NCI-H2196 treated with DMSO at 0.1 percent for 48 hours (cell line): ENCODE data around the gene DENND1A.

ENCODE experiments used
- DNase-seq: peaks from one replicate; lab custom pipeline; 2025; ENCODE audit not compliant: unreplicated experiment; lab: John Stamatoyannopoulos, UW

DENND1A gene

DNA sequence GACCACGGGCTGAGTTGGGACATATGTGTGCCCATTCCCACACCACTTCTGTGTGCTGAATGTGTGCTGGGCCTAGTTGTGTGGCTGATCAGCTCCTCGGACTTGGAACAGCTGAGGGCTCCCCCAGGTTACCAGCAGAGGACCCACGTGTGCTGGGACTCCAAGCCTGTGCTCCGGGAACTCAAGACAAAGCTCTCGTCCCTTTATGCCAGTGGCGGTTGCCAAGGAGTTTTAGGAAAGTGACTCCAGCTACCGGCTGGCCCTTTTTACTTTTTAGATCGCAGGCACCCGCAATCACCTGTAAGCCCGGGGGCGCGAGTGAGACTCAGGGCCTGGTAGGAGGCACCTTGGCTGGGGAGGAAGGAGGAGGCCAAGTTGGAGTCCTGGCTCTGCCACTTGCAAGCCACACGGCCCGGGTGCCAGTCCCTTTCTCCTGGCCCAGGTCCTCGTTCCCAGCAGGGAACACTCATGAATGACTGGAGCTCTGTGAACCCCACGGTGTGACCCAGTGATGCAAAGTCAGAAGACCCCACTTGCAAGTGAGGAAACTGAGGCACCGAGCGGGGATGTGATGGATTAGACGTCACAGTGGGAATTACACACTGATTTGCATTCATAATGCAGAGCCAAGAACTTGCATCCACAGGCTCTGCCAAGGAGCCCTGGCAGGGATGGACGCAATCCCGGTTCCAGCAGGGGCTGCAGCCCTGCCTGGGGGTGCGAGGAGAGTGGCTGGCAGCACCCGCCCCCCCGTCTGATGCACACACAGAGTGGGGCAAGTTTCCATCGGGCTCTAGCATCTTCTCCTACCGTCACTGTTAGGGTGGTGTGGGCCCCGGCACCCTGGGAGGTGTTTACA lies 547.0 kb downstream of the DENND1A start:
- no peak for DNase-seq

DNA sequence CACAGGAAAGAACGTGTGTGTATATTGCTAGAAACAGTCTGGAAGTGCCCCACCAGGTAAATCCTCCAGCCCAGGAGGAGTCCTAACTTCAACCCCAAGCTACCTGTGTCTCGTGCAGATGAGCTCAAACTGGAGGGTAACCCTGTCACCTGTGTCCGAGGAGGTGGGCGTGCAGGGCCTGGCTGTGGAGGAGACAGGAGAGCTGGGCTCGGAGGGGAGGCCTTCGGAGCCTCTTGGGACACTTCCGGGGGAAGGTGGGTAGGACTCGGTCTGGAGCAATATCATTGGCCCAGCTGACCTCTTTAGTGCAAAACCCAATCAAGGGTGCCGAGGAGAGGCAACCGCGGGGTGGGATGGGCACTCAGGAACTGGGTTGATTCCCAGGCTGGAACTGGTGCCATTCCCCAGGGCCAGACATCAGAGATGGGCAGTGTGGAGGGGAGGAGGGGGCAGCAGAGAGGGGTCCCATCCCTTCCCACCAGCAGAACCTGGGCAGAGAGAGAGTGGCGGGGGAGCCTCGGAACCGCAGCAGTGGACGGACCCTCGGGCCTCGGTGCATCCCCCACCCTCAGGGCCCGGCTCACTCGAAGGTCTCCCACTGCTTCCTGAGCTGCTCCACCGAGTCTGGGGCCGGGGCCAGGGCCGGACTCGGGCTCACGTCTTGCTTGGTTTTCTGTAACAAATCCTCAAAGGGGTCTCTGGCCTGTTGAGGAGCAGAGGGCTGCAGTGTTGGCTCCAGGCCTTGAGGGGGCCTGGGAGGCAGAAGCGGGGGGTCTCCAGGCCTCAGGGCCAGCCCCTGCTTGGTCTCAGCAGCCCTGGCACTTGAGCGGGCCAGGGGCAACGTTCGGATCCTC lies 548.8 kb downstream of the DENND1A start:
- DNase-seq = no peak

DNA sequence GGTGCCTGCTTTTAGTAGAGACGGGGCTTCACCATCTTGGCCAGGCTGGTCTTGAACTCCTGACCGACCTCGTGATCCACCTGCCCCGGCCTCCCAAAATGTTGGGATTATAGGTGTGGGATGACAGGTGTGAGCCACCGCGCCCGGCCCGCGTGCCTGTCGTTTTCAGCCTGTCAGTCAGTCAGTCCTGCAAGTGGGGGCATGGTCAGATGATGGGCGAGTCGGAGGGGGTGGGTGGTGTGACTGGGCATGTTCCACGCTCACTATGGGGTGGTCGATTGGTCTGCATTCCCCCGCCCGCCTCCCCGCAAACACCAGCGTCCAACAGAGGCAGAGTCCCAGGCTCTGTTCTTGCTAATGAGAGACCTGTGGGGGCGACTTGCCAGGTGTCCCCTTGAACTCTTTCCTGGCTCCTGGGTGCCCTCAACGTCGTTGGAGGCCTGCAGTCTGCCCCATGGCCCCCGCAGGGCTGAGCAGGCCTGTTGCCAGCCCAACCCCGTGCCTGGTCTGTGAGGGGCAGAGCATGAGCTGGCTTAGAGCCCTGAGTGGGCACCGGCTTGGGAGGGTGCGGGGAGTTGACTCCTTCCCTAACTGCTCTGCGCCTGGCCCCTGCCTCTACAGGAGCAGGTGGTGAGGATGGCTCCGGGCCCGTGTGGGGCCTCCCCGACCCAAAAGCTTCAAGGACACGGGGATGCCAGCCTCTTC lies 550.8 kb downstream of the DENND1A start:
- no peak for DNase-seq

DNA sequence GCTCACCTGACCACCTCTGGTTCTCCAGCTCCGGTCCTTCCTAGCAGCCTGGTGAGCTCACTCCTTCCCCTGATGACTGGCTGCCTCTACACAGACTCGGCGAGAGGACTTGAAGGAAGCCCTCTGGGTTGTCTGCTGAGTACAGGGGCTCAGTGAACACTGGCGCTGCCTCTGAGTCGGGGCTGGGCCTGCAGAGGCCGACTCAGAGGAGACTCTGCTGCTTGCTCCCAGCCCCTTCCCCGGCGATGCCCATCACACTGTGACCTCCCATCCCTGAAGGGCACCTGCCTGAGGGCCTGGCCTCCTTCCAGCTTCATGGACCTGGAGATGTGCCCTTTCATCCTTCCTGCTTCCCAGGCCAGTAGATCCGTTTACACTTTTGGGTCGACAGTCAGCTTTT lies 551.9 kb downstream of the DENND1A start:
- DNase-seq = no peak

DNA sequence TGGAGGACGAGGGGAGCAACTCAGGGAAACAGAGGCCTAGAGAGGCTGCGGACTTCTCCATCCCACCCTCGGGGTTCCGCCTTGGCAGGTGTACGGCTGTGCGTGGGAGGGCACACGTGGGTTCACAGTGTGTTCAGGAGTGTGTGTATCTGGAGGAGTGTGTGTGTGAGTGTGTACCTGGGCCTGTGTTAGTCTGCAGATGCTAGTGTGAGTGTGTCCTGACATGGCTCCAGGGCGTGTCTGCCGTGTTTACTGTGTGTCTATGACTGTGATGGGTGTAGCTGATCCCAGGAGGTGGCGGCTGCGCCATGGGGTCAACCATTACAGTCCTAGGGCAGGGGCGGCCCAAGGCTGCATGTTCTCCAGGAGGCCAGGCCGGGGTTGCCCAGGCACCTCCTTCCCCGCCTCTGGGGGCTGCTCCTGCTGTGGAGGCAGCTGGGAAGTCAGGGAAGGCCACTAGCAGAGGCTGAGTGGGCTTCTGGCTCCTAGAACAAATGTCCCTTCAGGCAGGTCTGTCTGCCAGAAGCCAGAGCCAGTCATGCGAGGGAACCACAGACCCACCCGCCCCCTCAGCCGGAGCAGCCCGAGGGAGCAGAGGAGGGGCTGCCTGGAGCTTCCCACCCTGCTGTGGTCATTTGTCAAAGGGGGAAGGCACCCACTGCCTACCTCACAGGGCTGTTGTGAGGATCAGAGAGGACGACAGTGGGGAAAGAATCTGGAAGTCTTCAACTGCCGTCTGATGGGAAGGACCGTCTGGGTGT lies 552.5 kb downstream of the DENND1A start:
- DNase-seq = no peak

DNA sequence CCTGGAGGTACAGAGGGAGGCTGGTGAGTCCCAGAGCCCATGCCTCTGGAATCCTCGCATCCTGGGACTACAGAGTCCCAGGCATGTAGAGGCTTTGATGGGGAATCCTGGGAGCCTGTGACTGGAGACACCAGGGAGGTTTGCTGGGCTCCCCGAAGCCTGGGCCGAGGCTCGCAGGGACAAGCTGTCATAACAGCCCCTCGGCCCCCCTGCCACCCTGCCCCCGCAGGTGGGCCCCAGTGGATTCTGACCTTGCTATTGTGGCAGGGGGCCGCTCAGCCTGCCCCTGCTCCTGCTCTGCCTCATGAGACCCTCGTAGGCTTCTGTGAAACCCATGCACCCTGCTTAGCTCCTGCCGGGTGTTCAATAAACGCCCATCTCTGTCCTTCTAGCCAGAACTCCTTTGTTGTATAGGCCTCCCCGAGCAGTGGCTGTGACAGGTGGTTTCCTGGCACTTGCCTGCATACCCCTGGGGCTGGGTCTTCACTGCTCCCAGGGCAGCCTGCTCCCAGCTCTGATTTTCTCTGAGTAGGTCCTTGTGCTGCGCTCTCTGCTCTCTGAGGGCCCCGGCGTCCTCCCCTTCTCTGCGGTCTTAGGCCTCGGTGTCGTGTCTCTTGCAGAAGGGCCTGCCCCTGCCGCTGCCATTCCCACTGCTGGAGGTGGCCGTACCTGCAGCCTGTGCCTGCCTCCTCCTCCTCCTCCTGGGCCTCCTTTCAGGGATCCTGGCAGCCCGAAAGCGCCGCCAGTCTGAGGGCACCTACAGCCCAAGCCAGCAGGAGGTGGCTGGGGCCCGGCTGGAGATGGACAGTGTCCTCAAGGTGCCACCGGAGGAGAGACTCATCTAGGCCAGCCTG lies 553.5 kb downstream of the DENND1A start:
- no peak for DNase-seq

DNA sequence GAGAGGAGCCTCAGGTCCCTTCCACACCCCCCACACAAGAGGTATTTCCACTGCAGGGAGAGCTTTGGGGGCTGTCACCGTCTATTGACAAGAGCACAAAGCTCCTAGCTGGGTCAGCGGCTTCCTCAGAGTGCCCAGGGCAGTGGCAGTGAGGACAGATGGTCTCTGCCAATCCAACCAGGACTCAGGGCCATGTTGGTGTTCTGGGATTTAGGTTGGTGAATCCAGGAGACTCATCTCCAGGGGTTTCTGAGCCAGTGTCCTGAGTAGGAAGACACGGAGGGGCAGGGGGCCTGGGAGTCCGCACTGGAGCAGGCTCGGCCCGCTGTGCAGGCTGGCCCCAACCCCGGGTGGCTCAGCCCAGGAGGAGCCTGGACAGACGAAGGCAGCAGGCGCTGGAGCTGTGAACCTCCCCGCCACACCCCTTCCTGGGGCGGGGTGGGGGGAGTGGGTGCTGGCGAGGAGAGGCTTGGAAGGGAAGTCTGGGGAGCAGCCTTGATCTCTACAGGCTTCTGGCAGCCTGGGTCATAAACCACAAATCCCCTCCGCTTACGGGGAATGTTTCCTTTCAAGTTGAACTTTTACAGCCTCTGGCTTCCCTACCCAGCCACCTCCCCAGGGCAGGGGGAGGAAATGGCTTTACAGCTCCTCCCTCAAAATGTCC lies 554.3 kb downstream of the DENND1A start:
- no peak for DNase-seq

DNA sequence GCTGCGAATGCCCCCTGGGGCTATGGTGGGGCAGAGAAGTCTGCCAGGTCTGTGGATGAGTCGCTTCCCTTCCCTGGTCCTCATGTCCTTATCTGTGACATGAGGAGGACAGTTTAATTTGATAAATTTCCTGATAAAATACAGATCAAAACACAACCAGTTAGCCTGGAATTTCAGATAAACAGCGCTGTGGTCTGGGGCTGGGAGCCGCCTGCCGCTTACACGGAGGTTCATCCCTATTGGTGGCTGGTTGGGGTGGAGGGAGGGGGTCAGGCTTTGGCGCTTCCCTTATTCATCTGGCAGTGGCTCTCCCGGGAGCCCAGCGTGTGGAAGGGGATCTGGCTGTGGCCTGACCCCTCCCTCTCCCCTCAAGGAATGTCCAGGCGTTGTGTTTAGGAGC lies 556.0 kb downstream of the DENND1A start:
- no peak for DNase-seq

DNA sequence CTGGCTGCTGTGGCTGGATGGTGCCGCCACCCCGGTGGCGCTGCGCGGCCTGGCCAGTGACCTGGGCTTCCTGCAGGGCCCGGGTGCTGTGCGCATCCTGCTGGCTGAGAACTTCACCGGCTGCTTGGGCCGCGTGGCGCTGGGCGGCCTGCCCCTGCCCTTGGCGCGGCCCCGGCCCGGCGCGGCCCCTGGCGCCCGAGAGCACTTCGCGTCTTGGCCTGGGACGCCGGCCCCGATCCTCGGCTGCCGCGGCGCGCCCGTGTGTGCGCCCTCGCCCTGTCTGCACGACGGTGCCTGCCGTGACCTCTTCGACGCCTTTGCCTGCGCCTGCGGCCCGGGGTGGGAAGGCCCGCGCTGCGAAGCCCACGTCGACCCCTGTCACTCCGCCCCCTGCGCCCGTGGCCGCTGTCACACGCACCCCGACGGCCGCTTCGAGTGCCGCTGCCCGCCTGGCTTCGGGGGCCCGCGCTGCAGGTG lies 556.4 kb downstream of the DENND1A start:
- DNase-seq = no peak

DNA sequence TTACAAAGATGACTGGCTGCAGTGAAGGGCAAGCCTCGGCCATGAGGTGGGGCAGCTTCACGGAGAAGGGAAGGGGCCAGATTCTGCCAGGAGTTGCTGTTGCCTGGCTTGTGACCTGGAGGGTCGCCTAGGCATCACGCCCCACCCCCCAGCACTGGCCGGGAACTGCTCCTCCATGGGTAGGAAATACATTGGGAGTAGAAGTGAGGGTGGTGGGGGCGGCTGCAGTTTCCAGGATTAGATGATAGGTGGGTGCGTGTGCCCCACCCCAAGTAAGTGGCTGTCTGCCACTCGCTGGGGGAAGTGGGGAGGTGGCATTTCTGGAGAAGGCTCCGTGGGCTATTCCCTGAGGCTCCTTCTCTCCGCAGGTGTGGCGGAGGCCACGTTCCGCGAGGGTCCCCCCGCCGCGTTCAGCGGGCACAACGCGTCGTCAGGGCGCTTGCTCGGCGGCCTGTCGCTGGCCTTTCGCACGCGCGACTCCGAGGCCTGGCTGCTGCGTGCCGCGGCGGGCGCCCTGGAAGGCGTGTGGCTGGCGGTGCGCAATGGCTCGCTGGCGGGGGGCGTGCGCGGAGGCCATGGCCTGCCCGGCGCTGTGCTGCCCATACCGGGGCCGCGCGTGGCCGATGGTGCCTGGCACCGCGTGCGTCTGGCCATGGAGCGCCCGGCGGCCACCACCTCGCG lies 557.0 kb downstream of the DENND1A start:
- DNase-seq = no peak

DNA sequence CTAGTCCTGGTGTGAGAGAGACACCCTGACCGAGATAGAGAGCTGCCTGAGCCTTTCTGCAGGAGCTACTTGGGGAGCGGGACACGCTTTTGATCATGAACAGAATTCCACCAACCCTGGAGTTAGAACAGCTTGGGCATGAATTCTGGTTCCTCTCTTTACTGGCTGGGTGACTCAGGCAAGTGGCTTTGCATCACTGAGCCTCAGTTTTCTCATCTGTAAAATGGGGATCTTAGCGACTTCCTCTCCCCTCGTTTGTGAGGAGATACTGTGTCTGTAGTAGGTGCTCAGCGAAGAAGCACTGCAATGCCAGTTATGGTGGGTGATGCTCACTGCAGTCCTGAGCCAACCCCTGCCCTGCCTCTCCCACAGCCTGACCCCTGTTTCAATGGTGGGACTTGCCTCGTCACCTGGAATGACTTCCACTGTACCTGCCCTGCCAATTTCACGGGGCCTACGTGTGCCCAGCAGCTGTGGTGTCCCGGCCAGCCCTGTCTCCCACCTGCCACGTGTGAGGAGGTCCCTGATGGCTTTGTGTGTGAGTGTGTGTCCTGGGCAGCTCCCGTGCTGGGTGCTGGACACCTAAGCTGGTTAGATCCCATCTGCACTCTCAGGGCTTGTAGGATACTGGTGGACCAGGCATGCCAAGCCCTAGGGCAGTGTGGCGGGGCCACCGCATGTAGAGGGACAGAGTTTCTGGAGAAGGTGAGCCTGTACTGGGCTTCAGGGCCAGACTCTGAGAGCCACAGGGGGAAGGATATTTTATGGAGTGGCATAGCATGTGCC lies 557.9 kb downstream of the DENND1A start:
- no peak for DNase-seq

DNA sequence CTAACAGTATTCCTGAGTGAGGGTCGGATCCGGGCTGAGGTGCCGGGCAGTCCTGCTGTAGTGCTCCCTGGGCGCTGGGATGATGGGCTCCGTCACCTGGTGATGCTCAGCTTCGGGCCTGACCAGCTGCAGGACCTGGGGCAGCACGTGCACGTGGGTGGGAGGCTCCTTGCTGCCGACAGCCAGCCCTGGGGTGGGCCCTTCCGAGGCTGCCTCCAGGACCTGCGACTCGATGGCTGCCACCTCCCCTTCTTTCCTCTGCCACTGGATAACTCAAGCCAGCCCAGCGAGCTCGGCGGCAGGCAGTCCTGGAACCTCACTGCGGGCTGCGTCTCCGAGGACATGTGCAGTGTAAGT lies 558.7 kb downstream of the DENND1A start:
- no peak for DNase-seq

DNA sequence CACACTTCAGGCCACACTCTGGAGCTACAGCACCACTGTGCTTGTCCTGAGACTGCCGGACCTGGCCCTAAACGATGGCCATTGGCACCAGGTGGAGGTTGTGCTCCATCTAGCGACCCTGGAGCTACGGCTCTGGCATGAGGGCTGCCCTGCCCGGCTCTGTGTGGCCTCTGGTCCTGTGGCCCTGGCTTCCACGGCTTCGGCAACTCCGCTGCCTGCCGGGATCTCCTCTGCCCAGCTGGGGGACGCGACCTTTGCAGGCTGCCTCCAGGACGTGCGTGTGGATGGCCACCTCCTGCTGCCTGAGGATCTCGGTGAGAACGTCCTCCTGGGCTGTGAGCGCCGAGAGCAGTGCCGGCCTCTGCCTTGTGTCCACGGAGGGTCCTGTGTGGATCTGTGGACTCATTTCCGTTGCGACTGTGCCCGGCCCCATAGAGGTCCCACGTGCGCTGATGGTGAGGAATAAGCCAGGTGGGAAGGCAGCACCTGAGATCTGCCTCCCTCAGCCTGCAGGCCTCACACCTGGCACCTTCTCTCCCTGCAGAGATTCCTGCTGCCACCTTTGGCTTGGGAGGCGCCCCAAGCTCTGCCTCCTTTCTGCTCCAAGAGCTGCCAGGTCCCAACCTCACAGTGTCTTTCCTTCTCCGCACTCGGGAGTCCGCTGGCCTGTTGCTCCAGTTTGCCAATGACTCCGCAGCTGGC lies 559.2 kb downstream of the DENND1A start:
- no peak for DNase-seq

DNA sequence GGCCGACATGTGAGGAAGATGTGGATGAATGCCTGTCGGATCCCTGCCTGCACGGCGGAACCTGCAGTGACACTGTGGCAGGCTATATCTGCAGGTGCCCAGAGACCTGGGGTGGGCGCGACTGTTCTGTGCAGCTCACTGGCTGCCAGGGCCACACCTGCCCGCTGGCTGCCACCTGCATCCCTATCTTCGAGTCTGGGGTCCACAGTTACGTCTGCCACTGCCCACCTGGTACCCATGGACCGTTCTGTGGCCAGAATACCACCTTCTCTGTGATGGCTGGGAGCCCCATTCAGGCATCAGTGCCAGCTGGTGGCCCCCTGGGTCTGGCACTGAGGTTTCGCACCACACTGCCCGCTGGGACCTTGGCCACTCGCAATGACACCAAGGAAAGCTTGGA lies 559.8 kb downstream of the DENND1A start:
- no peak for DNase-seq

DNA sequence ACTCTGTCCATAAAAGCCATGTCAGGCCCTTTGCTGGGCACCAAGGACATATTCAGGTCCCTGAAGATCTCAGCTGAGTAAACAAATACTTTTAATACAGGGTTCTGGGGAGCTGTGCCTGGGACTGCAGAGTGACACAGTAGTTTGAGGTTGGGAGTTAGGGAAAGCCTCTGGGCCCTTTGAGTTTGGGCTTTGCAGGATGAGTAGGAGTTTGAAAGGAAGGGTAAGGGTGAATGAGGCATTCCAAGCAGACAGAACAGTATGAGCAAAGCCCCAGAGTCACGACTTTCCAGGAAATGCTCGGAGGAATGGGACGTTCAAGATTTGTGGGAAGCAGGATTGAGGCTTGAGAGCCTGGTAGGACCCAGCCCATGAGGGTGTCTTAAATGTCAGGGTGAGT lies 560.6 kb downstream of the DENND1A start:
- no peak for DNase-seq

DNA sequence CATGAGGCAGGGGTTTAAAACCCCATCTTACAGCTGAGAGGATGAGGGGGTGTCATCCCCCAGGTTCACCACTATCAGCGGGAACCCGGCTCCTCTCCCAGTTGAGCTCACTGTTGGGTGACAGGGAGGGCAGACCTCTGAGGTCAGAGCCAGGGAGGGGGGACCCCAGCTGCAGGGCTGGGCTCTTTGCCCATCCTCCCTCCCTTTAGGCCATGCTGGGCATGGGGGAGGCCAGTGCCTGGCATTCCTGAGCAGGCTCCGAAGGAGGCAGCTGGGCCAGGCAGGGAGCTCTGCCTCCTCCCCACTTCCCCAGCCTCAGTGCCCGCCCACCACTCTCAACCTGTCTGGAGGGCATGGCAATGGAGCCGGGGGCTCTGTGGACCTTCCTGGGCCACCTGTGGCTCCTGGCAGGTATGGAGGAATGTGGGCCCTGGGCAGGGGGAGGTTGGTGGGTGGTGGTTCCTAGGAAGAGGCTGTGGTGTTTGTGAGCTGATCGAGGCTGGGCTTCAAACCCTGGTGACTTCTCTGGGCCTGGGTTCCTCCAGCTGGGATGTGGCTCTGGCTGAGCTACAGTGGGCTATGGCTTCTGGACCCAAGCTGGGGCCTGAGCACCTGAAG lies 561.3 kb downstream of the DENND1A start:
- DNase-seq = no peak

DNA sequence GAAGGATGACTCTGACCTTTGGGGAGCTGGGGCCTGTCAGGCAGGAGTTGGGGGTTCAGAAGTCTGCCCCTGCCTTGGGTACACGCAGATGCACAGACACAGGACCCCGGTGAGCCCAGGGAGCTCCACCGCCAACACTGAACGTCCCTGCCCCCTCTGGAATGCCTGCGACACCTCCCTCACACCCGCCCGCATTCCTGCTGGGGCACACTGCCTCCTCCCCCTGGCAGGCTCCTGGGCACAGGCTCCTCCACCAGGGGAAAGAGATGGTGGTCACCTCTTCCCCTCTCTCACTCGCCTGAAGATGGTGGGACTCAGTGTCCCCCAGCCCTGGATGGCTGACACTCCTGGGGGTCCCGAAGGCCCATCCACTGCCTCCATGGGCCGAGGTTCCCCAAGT lies 561.9 kb downstream of the DENND1A start:
- no peak for DNase-seq
